GM21390 (cell line): Measurements from ENCODE around the gene SLC12A5.

Source experiments
- ATAC-seq: cut with Tn5 transposase; IDR thresholded peaks from one replicate; pipeline ENCODE4 v1.9.1; 2021; ENCODE audit not compliant: unreplicated experiment

Gene SLC12A5

DNA sequence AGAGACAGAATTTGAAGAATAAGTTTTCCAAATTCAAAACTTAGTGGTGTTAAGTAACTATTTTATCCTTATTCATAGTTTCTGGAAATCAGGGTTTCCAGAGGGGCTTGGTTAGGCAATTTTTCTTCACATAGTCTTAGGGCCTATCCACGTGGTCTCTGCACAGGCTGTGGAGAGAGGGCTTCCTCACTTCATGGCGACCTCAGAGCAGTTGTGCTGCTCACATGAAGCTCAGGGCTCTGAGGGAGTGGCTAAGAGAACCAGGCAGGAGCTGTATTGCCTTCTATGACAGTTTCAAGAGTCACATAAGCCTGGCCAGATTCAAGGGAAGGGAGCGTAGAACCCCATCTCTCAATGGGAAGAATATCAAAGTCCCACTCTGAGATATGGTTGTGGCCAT, 75.2 kb downstream of the SLC12A5 start:
- ATAC-seq = no peak

DNA sequence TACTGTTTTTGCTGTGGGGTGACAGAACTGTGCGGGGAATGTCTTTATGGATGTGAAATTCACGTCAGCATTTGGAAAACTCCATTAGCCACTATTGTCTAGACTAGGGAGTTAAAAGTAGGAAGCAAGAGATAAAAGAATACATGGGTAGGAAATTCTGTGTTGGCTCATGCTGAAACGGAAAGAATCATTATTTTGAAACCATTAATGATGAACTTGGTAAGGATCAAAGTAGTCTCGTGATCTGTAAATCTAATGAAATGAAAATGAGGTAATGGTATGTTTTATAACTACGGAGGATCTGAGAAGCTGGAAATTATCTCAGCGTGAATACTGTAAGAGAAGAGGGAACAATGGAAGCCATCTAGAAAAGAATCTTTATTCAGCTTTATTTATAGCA, 78.0 kb downstream of the SLC12A5 start:
- no peak for ATAC-seq

- ATAC-seq = peak; percentile 84
These were observed 79.4 kb downstream of the SLC12A5 start for GRCh38 chr20:46108435-46108841.

DNA sequence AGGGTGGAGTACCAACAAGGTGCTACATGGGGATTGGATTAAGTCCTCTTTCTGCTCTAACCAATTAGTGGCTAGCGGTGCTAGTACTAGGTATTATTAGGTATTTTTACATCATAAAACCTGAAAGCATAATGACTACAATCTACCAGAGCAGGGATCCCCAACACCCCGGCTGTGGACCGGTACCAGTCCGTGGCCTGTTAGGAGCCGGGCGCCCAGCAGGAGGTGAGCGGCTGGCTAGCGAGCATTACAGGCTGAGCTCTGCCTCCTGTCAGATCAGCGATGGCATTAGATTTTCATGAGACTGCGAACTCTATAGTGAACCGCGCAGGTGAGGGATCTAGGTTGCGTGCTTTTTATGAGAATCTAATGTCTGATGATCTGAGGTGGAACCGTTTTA, 80.0 kb downstream of the SLC12A5 start:
- ATAC-seq = no peak
